GM18868 (cell line): ENCODE data around the gene FOSL1.

Experiments
- ATAC-seq: cut with Tn5 transposase; IDR thresholded peaks from one replicate; pipeline ENCODE4 v1.9.1; 2021; ENCODE audit warnings: mild to moderate bottlenecking, moderate library complexity; ENCODE audit not compliant: unreplicated experiment

Gene FOSL1

DNA sequence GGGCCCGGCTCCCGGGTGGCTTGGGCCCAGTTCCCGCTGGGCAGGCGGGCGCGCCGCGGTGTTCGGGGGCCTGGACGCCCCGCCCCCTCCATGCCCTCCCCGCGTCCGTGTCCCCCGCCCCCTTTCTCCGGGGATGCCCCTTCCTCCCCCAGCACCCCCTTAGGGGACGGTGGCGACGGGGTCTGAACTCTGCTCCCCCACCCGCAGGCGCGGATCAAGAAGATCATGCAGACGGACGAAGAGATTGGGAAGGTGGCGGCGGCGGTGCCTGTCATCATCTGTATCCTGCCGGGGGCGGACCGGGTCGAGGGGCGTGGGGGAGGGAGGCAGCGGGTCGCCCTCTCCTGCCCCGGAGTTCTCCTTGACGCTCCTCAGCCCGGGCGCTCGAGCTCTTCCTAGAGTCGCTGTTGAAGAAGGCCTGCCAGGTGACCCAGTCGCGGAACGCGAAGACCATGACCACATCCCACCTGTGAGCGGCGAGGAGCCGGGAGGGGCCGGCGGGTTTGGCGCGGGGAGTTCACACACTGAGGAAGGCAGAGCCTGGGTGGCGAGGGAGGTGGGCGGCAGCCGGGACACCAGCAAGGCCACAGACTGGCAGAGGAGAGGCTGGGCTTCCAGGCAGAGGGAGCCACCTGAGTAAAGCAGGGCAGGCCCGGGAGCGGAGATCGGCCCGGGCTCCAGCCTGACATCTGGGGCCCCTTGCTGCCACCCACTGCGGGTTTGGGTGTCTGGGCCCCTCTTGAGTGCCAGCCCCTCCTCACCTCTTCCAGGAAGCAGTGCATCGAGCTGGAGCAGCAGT, 19.6 kb upstream of the FOSL1 start:
- peak; percentile 32 for ATAC-seq

DNA sequence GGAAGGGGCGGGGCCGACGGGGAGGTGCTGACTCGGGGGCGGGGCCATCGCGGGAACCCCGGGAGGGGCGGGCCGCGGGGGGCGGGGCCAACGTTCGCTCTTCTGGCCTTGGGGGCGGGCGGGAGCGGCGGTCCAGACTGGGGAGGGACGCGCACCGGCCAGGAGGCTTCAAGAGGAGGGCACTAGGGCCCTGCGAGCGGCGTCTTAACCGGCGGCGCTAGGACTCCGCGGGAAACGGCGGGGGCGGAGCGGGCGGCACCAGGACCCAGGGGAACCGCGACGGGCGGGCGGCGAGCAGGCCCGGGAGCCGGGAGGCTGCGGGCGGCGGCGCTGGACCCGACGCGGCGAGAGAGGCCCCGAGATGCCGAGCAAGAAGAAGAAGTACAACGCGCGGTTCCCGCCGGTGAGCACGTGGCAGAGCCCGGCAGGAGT, 19.0 kb upstream of the FOSL1 start, which contains the start of gene DRAP1:
TSS of gene DRAP1 (plus strand) at position 286 of the 432 bp plus-strand sequence. CDS start at position 362, 76 bp downstream.
- ATAC-seq = peak; percentile 84

- ATAC-seq = peak; percentile 51
Measured at GRCh38 chr11:65918211-65919140, 18.3 kb upstream of the FOSL1 start, which contains the start of gene C11orf68. TSS of gene C11orf68 (minus strand) at chr11:65919062. CDS start at chr11:65919031, 31 bp downstream.

DNA sequence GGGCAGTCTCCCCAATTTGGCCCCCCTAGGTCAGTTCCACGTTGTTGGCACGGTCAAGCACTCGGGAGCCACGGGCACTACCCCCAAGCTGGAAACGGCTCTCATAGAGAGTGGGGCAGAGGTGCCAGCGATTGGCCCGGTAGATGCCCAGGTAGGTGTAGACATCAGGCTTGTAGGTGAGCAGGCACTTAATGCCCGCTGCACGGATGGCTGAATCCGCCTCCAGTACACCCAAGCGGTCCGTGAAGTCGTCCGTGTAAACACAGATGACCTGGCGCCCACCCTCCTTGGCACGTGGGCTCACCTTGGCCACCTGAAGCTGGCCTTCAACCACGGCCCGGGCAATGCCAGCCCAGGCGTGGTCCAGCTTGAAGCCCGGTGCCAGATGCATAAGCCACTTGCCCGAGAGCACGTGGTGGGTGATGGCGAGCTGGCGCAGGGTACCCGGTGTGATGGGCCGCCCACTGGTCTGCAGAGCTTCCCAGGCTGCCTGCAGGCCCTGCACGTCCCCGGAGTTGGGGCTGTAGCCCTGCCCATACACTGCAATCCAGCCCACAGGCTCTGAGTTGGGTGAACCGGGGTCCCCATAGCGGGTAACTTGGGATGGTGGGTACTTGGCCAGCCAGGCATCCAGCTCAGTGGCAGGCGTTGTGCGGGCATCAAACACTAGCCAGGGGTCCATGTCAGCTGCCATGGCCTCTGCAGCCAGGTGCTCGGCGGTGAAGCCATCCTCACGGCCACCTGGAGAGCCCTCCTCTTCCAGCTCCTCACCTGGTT, 17.4 kb upstream of the FOSL1 start:
- no peak for ATAC-seq

DNA sequence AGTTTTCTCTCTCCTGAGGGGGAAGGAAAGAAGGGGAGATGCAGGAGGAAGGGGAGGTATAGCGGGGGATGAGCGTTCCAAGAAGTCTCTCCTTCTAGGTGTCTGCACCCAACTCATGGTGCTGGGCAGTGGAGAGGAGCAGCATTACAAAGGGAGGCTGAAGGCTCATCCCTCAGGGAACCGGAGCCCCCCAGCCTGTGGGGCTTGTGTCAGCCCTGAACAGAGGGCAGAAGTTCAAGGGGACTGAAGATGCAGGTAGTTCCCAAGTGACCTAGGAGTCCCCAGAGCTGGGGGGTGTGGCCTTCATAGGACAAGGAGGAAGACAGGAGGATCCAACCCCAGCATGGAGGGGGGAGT, 16.9 kb upstream of the FOSL1 start:
- no peak for ATAC-seq

- no peak for ATAC-seq
Measured at GRCh38 chr11:65916391-65916790, 16.2 kb upstream of the FOSL1 start.

DNA sequence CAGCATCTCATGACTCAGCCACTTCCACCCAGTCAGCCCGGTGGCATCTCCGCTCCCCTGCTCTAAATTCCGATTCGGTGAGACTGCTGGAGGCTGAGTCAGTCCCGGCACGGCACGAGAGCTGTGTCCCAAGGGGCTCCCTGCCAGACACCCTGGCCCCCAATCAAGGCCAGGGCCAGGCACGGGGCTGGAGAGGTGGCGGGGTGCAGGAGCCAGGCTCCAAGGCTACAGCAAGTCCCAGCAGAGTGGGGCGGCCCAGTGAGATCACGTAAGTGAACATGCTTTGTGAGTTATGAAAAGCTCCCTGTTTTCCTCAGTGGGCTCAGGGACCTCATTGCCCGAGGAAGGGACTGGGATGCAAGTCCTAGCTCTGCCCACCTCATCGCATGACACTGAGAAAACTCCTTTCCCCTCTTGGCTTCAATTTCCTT, 15.6 kb upstream of the FOSL1 start:
- ATAC-seq = no peak

DNA sequence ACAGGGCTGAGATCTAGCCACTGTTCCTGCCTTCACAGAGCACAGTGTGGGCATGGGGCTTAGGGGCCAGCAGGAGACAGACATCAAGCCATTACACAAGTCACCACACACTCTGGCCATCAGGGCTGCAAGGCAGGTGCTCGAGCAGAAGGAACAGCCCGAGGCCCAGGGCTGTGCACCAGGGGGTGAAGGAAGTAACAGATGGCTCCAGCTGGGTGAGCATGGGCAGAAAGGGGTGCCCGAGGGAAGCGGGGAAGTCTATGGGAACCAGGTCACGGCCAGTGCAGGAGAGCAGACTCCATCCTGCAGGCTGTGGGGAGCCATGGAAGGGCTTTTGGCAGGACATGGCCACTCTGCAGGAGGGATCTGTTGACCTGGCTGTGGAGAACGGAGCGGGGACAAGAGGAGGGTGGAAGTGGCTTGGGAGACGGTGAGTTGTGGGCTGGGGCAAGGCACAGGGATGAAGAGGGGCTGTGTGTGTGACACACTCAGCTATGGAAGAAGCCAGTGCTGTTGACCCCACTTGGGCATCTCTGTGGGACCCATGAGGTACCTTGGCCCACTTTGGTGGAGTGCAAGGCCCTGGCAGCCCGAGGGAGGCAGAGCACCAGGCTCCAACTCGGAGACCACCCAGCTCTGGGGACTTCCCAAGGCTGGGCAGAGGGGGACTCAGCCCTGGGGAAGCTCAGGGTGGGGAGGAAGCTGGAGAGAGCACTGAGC, 15.1 kb upstream of the FOSL1 start:
- ATAC-seq = no peak

DNA sequence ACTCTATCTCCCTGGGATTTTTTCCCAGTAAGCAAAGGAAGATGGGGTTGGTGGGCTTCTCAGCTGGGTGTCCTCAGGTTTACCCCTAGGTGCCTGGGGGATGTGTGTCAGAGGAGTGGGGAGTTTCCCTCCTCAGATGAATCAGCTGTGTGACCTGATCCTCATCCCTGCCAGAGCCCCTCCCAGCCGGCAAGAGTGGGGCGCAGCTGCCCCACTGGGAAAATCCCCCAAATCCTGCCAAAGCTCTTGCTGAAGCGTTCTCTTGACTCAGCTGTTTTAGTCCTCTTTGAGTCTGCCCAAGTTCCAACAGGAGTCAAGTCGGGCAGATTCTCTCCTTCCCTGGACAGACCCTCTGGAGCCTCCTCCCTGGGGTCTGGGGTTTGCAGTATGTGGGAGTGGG, 12.7 kb upstream of the FOSL1 start:
- no peak for ATAC-seq

DNA sequence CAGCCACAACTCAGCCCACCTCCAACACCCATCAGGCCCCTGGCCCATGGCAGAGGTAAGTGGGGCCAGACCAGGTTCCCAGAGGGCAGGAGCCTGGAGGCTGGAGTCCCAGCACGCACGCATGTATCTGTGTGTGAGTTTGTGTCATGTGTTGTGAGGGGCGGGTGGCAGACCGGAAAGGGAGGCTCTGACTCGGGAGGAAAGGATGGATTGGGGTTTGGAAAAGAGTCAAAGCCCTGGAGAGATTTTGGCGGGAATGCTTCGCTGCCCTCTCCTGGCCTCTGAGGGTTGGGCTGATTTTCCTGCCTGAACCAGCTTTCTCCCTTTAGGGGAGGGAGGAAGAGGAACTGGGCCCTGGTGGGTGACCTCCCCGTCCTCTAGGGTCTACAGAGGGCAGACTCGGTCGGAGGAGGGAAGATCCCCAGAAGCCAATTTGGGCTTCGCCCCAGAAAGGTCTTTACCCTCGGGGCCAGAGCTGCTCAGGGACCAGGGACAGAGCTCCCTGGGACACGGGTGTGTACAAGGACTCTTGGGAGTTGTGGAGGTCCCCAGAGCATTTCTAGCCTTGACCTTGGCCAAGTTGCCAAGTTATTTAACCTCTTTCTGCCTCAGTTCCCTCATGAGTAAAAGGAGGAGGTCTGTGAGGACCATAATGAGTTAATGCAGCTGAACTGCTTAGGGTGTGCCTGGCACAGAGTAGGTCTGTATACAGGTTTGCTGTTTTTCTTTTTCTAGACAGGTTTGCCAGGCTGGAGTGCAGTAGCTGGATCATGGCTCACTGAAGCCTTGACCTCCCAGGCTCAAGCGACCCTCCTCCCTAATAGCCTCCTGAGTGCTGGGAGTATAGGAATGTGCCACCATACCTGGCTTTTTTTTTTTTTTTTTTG, 11.7 kb upstream of the FOSL1 start:
- ATAC-seq = no peak

DNA sequence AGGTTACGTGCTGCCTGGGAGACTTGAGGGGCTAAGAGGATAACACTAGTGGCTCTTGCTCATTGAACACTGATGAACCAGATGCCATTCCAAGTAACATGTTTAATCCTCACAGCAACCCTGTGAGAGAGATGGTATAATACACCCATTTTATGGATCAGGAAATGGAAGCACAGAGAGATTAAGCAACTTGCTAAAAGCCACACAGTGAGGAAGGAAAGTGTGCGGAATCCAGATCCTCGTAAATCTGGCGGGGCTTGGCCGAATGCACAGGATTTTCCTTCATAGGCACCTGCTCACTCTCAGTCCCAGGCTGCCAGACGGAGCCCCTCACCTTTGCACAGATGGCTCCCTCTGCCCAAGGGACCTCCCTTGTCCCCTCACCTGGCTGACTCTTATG, 7.7 kb upstream of the FOSL1 start:
- no peak for ATAC-seq

- no peak for ATAC-seq
Measured at GRCh38 chr11:65906602-65907001, 6.4 kb upstream of the FOSL1 start.

GRCh38 chr11:65903715-65904114, 3.5 kb upstream of the FOSL1 start:
- ATAC-seq = no peak

DNA sequence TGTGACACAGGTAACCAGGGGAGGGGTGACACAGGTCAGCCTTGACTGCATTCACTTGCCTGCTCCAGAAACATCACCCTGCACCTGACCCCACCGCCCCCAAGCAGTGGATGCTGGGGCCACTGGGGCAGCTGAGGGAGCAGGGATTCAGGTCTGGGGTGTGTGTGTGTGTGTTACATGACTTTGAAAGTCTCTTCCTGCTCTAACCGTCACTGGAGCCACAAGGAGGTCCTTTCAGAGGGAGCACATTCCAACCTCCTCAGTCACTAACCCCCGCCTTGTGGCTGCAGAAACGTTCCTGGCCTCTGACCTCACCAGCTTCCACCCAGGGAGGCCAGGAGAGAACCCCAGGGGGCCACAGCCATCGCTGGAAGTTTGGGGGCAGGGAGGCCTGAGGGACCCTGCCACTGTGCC, 2.9 kb upstream of the FOSL1 start:
- ATAC-seq = no peak

- ATAC-seq = no peak
Measured at GRCh38 chr11:65900899-65901180, 652 bp upstream of the FOSL1 start.

- no peak for ATAC-seq
Measured at GRCh38 chr11:65899356-65900124, 648 bp downstream of the FOSL1 start.

GRCh38 chr11:65898656-65899355, 1.4 kb downstream of the FOSL1 start:
- no peak for ATAC-seq

- ATAC-seq = no peak
Measured at GRCh38 chr11:65897020-65897471, 3.1 kb downstream of the FOSL1 start.
